Measurements from ENCODE around the gene ADGRA1.

DNA sequence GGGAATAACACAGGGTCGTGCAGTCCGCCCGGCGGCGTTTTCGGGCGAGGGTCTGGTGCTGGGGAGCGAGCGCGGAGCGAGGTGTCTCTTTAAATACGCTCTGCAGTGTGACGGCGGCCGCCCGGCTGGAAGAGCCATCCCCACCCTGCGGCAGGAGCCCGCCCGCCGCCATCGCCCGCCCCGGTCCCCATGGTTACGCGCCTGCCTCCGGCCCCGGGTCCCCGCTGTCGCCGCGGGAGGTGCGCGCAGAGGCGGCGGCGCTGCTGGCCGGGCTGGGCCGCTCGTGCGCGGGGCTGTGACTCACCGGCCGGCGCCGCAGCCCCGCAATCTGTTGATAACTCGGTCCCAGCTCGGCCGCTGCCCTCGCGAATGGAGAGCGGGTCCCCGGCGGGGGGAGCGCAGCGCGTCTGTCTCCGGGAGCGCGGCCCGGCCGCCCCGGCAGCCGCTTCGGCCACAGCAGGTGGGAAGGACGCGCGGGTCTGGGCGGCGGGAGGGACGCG, at the start of gene ADGRA1:
- TF ChIP-seq, protein P1, sequence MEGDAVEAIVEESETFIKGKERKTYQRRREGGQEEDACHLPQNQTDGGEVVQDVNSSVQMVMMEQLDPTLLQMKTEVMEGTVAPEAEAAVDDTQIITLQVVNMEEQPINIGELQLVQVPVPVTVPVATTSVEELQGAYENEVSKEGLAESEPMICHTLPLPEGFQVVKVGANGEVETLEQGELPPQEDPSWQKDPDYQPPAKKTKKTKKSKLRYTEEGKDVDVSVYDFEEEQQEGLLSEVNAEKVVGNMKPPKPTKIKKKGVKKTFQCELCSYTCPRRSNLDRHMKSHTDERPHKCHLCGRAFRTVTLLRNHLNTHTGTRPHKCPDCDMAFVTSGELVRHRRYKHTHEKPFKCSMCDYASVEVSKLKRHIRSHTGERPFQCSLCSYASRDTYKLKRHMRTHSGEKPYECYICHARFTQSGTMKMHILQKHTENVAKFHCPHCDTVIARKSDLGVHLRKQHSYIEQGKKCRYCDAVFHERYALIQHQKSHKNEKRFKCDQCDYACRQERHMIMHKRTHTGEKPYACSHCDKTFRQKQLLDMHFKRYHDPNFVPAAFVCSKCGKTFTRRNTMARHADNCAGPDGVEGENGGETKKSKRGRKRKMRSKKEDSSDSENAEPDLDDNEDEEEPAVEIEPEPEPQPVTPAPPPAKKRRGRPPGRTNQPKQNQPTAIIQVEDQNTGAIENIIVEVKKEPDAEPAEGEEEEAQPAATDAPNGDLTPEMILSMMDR (conservative IDR thresholded peaks at IDR 0.05; ENCODE audit: low read length), result no peak
- no peak for TF ChIP-seq EZH2phosphoT487 (IDR thresholded peaks at IDR 0.05; ENCODE audit: borderline replicate concordance, low read depth, low read length)
